Measurements from ENCODE around the gene ARIH1. TPM values are rescaled to one million over a fixed set of nuclear protein-coding genes. Genes with fewer than 3 reads are reported as not detected.
A peak's percentile ranks its signal among the peaks of the same experiment; 100 is the strongest.

ARIH1 gene
- total and polyA plus RNA-seq, 10 of the 15 experiments (the other 5 are each of a cell fraction or from before 2014, with no cell fraction given), result 14.7 to 99.5 (median 26.5) TPM

DNA sequence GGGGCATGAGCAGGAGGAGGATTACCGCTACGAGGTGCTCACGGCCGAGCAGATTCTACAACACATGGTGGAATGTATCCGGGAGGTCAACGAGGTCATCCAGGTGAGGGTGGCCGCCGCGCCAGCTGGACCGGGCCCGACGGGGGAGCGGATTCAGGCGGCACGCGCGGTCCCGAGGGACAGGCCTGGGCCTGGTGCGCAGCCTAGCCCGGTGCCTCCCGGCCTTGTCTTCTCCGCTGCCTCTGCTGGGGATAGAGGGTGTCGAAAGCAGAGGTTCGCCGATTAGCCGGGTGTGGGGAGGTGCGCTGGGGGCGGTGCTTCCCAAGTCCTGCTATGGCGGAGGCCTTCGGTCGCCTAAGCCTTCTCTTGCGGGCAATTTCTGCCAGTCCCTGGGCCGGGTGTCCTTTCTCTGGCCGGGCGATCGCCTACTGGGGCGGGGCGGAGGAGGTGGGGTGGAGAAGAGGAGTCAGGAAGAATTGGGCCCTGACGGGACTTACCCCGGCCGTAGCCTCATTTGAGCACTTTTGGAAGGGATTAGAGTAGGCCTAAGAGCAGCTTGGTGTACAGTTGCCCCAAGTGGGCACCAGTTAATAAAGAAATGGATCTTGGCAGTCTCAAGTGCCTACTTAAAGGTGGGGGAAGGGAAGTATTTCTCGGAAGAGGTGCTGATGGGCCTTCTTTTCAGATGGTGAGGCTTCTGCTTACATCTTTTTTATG lies 940 bp downstream of the ARIH1 start (continued):
- no peak for TF ChIP-seq RELA (IDR thresholded peaks at IDR 0.05; ENCODE audit: borderline replicate concordance, partially characterized antibody)
- TF ChIP-seq SPI1 (IDR thresholded peaks at IDR 0.05; ENCODE audit: borderline replicate concordance, insufficient read depth, low read depth, low read length), result no peak
- TF ChIP-seq GABPA (IDR thresholded peaks at IDR 0.05; ENCODE audit: low read depth), result no peak
- TF ChIP-seq GATAD2B (conservative IDR thresholded peaks at IDR 0.05; ENCODE audit: low read depth), result 0 out of 2 replicates have a peak, but pooled peaks have one; percentile 52
- TF ChIP-seq STAT1 (conservative IDR thresholded peaks at IDR 0.05), result no peak
- TF ChIP-seq, protein P1, sequence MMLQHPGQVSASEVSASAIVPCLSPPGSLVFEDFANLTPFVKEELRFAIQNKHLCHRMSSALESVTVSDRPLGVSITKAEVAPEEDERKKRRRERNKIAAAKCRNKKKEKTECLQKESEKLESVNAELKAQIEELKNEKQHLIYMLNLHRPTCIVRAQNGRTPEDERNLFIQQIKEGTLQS (IDR thresholded peaks at IDR 0.05; ENCODE audit: borderline replicate concordance, extremely low read depth, low read depth, low read length), result no peak
- TF ChIP-seq SREBF1 (IDR thresholded peaks at IDR 0.05; ENCODE audit: low read length), result no peak
- TF ChIP-seq PAX5 (IDR thresholded peaks at IDR 0.05; ENCODE audit: borderline replicate concordance, low read depth, low read length), result 0 out of 2 replicates have a peak, but pooled peaks have one; percentile 10
- TF ChIP-seq, protein P2, sequence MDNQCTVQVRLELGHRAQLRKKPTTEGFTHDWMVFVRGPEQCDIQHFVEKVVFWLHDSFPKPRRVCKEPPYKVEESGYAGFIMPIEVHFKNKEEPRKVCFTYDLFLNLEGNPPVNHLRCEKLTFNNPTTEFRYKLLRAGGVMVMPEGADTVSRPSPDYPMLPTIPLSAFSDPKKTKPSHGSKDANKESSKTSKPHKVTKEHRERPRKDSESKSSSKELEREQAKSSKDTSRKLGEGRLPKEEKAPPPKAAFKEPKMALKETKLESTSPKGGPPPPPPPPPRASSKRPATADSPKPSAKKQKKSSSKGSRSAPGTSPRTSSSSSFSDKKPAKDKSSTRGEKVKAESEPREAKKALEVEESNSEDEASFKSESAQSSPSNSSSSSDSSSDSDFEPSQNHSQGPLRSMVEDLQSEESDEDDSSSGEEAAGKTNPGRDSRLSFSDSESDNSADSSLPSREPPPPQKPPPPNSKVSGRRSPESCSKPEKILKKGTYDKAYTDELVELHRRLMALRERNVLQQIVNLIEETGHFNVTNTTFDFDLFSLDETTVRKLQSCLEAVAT (IDR thresholded peaks at IDR 0.05), result 0 out of 2 replicates have a peak, but pooled peaks have one; percentile 44
- no peak for TF ChIP-seq EZH2 (IDR thresholded peaks at IDR 0.05; ENCODE audit: borderline replicate concordance, control insufficient read depth, low read depth, low read length)
- TF ChIP-seq SKIL (IDR thresholded peaks at IDR 0.05; ENCODE audit: low read depth, poor library complexity, severe bottlenecking), result no peak
- no peak for TF ChIP-seq ZNF384 (IDR thresholded peaks at IDR 0.05; ENCODE audit: borderline replicate concordance, low read depth, low read length)
- TF ChIP-seq TARDBP (IDR thresholded peaks at IDR 0.05; ENCODE audit: borderline replicate concordance), result 0 out of 2 replicates have a peak, but pooled peaks have one; percentile 24
- no peak for TF ChIP-seq CBX3 (IDR thresholded peaks at IDR 0.05; ENCODE audit: borderline replicate concordance, low read depth)
- no peak for TF ChIP-seq BCLAF1 (IDR thresholded peaks at IDR 0.05)
- no peak for TF ChIP-seq CHD4 (IDR thresholded peaks at IDR 0.05)
- TF ChIP-seq, protein P3, sequence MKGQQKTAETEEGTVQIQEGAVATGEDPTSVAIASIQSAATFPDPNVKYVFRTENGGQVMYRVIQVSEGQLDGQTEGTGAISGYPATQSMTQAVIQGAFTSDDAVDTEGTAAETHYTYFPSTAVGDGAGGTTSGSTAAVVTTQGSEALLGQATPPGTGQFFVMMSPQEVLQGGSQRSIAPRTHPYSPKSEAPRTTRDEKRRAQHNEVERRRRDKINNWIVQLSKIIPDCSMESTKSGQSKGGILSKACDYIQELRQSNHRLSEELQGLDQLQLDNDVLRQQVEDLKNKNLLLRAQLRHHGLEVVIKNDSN (IDR thresholded peaks at IDR 0.05; ENCODE audit: borderline replicate concordance, extremely low read length, insufficient read depth, low read depth, low read length), result no peak
- 0 out of 2 replicates have a peak, but pooled peaks have one; percentile 40 for TF ChIP-seq POLR2AphosphoS2 (IDR thresholded peaks at IDR 0.05; ENCODE audit: low read depth, low read length)
- no peak for TF ChIP-seq DPF2 (IDR thresholded peaks at IDR 0.05)
- 0 out of 2 replicates have a peak, but pooled peaks have one; percentile 9 for TF ChIP-seq RUNX3 (IDR thresholded peaks at IDR 0.05; ENCODE audit: low read length)

All from GM12878 (cell line).